Natural killer cell (primary cell): Measurements from ENCODE around the gene MRPL28. TPM values are rescaled to one million over a fixed set of nuclear protein-coding genes. Genes with fewer than 3 reads are reported as not detected.
"Not testable (repeated sequence)": the region's sequence is repeated elsewhere in the genome, so short reads cannot be mapped to it uniquely, and the experiment has no call there.

Experiments
- ATAC-seq, 3 donors: fragments of 150-1000 bp in 2 of 3; fragments of 200-7000 bp in 1 of 3; cut with Tn5 transposase; 1 replicate in 1 of 3; 2 replicates in 2 of 3; pipeline ENCODE4 v1.10.0; 2021; ENCODE audit warnings: mild to moderate bottlenecking in 2 of 3, moderate library complexity in 2 of 3
- DNase-seq, 2 donors: peaks; one replicate each; pipeline versions ENCODE4 v3.0.0 to v3.0.0-alpha.2; 2013 to 2021; ENCODE audit warnings: mixed read lengths in 1 of 2
- H3K27ac ChIP-seq: one replicate; pipeline ENCODE4 v1.5.1; 2013; ENCODE audit warnings: mild to moderate bottlenecking, low read length
- H3K27me3 ChIP-seq: one replicate; pipeline ENCODE4 v1.6.1; 2013; ENCODE audit warnings: low read length; ENCODE audit not compliant: control insufficient read depth, insufficient read depth
- H3K36me3 ChIP-seq: one replicate; pipeline ENCODE4 v1.6.1; 2013; ENCODE audit warnings: low read length; ENCODE audit not compliant: control insufficient read depth, insufficient read depth
- H3K4me1 ChIP-seq: one replicate; pipeline ENCODE4 v1.6.1; 2013; ENCODE audit warnings: low read length; ENCODE audit not compliant: control insufficient read depth, insufficient read depth
- H3K4me3 ChIP-seq: one replicate; pipeline ENCODE4 v1.5.1; 2013; ENCODE audit warnings: low read length
- H3K9me3 ChIP-seq: one replicate; pipeline ENCODE4 v1.6.1; 2013; ENCODE audit warnings: low read length; ENCODE audit not compliant: control insufficient read depth, insufficient read depth
- H3K27ac Mint-ChIP-seq, 2 donors: one replicate each; pipeline ENCODE4 v1.8.0; 2022; ENCODE audit warnings: mild to moderate bottlenecking in 2 of 2, mixed read lengths in 2 of 2, moderate library complexity in 1 of 2
- H3K27me3 Mint-ChIP-seq, 2 donors: one replicate each; pipeline ENCODE4 v1.8.0; 2022; ENCODE audit warnings: low read depth in 2 of 2, mixed read lengths in 2 of 2
- H3K36me3 Mint-ChIP-seq: one replicate; pipeline ENCODE4 v1.8.0; 2022; ENCODE audit warnings: mixed read lengths
- H3K4me1 Mint-ChIP-seq, 2 donors: one replicate each; pipeline ENCODE4 v1.8.0; 2022; ENCODE audit warnings: mixed read lengths in 2 of 2
- H3K4me3 Mint-ChIP-seq: one replicate; pipeline ENCODE4 v1.8.0; 2022; ENCODE audit warnings: mild to moderate bottlenecking, moderate library complexity, mixed read lengths
- H3K9me3 Mint-ChIP-seq, 2 donors: one replicate each; pipeline ENCODE4 v1.8.0; 2022; ENCODE audit warnings: mixed read lengths in 2 of 2
- CTCF ChIP-seq: fragments of 200-600 bp; IDR thresholded peaks from one replicate; pipeline ENCODE4 v1.8.0; 2022; ENCODE audit warnings: antibody characterized with exemption
- WGBS: methylation state at CpG from one replicate; pipeline ENCODE4 v1.1.7; 2013; ENCODE audit warnings: missing lambda C conversion rate; ENCODE audit not compliant: insufficient coverage; 5-methylcytosine and 5-hydroxymethylcytosine counted together
- intact Hi-C: fragments of 100-400 bp; cut with micrococcal nuclease; formaldehyde crosslinking; loops from one replicate; pipeline ENCODE4 v1.14.2; 2022
- total RNA-seq, 4 donors: library from RNA; stranded (reverse); fragments of 120-200 nt in 1 of 4; gene quantifications; one replicate each; pipeline versions ENCODE4 v1.2.3 to v1.2.4, GENCODE V29; 2013 to 2022

The MRPL28 gene
- total RNA-seq, 3 donors from 2014 or later (not counting 1 experiment from before 2014, with no cell fraction given), result 33.9 to 38.9 (median 37.5) TPM

- Mint-ChIP-seq H3K27me3 (no peaks in the 10 kb centered on the region), H3K27ac (peak overlapping the region; percentile 82 to 89), H3K9me3 (no peaks in the 10 kb centered on the region), H3K4me3 (peak overlapping the region; percentile 88), H3K36me3 (no peaks in the 10 kb centered on the region), H3K4me1 (peaks cover 70 to 73% of the 10 kb centered on the region in 2 donors)
- ATAC-seq, result peak; percentile 24 to 59 (median 40)
- Histone ChIP-seq H3K4me3 (no peak overlapping the region), H3K4me1 (peaks cover 89% of the 10 kb centered on the region), H3K27me3 (no peaks in the 10 kb centered on the region), H3K27ac (peak overlapping the region; percentile 43), H3K36me3 (peaks cover 6% of the 10 kb centered on the region), H3K9me3 (no peaks in the 10 kb centered on the region)
- 4% methylated on average over 5 of the region's 5 CpGs for WGBS
- no peak for TF ChIP-seq CTCF
- DNase-seq, result peak in 1 of 2 donors; percentile 45
- intact Hi-C loops, result no loop called here
Measured at GRCh38 chr16:339680-340079, 30.7 kb downstream of the MRPL28 start.

GRCh38 chr16:337975-338575 is 32.3 kb downstream of the MRPL28 start:
- intact Hi-C loops, result no loop called here
- peak overlapping the region; percentile 94 for H3K27ac ChIP-seq
- Mint-ChIP-seq H3K4me3 (peak overlapping the region; percentile 88), H3K4me1 (peaks cover 79 to 83% of the 10 kb centered on the region in 2 donors), H3K27me3 (no peaks in the 10 kb centered on the region), H3K36me3 (no peaks in the 10 kb centered on the region), H3K9me3 (no peaks in the 10 kb centered on the region), H3K27ac (peak overlapping the region; percentile 85 to 89)
- H3K9me3 ChIP-seq, result no peaks in the 10 kb centered on the region
- DNase-seq (peak in 1 of 2 donors; percentile 47), ATAC-seq (peak; percentile 69 to 80 (median 73))
- no peaks in the 10 kb centered on the region for H3K27me3 ChIP-seq
- no peak for TF ChIP-seq CTCF
- no peaks in the 10 kb centered on the region for H3K36me3 ChIP-seq
- 73% methylated on average over 21 of the region's 21 CpGs for WGBS
- H3K4me1 ChIP-seq, result peaks cover 83% of the 10 kb centered on the region
- H3K4me3 ChIP-seq, result no peak overlapping the region

GRCh38 chr16:337437-337836 is 32.9 kb downstream of the MRPL28 start:
- Histone ChIP-seq H3K27me3 (no peaks in the 10 kb centered on the region), H3K27ac (peak overlapping the region; percentile 94), H3K9me3 (no peaks in the 10 kb centered on the region), H3K4me3 (peak overlapping the region; percentile 16), H3K36me3 (no peaks in the 10 kb centered on the region), H3K4me1 (peaks cover 77% of the 10 kb centered on the region)
- Mint-ChIP-seq H3K27me3 (no peaks in the 10 kb centered on the region), H3K4me1 (peaks cover 77% of the 10 kb centered on the region in 2 donors), H3K9me3 (no peaks in the 10 kb centered on the region), H3K27ac (peak overlapping the region; percentile 85 to 89), H3K36me3 (no peaks in the 10 kb centered on the region), H3K4me3 (peak overlapping the region; percentile 88)
- DNase-seq (no peak), ATAC-seq (no peak)
- TF ChIP-seq CTCF, result no peak
- intact Hi-C loops, result no loop called here
- 80% methylated on average over 10 of the region's 10 CpGs for WGBS

GRCh38 chr16:336269-336668 is 34.1 kb downstream of the MRPL28 start:
- H3K4me1 ChIP-seq, result peaks cover 77% of the 10 kb centered on the region
- H3K27me3 Mint-ChIP-seq, result no peaks in the 10 kb centered on the region
- no peaks in the 10 kb centered on the region for H3K9me3 ChIP-seq
- peaks cover 77 to 78% of the 10 kb centered on the region in 2 donors for H3K4me1 Mint-ChIP-seq
- no peaks in the 10 kb centered on the region for H3K9me3 Mint-ChIP-seq
- H3K4me3 ChIP-seq, result no peak overlapping the region
- ATAC-seq (peak in 1 of 3 donors; percentile 10), DNase-seq (no peak)
- peak overlapping the region; percentile 85 to 89 for H3K27ac Mint-ChIP-seq
- no peaks in the 10 kb centered on the region for H3K36me3 Mint-ChIP-seq
- TF ChIP-seq CTCF, result no peak
- H3K4me3 Mint-ChIP-seq, result peak overlapping the region; percentile 77
- H3K27me3 ChIP-seq, result no peaks in the 10 kb centered on the region
- no peaks in the 10 kb centered on the region for H3K36me3 ChIP-seq
- H3K27ac ChIP-seq, result peak overlapping the region; percentile 32
- intact Hi-C loops, result no loop called here
- WGBS, result 60% methylated on average over 11 of the region's 11 CpGs

- H3K4me3 ChIP-seq, H3K27me3 ChIP-seq, H3K36me3 ChIP-seq, H3K27me3 Mint-ChIP-seq, H3K9me3 Mint-ChIP-seq, DNase-seq, H3K36me3 Mint-ChIP-seq, H3K27ac ChIP-seq, H3K9me3 ChIP-seq, intact Hi-C loops: not testable (repeated sequence)
- 76% methylated on average over 9 of the region's 11 CpGs for WGBS
- Mint-ChIP-seq H3K4me3 (peak overlapping the region; percentile 77), H3K4me1 (peaks cover 80 to 81% of the 10 kb centered on the region in 2 donors), H3K27ac (peak overlapping the region; percentile 85 to 89)
- H3K4me1 ChIP-seq, result peaks cover 74% of the 10 kb centered on the region
- peak in 2 of 3 donors; percentile 18 to 31 for ATAC-seq
Measured at GRCh38 chr16:334861-335632, 35.3 kb downstream of the MRPL28 start.
